ENCODE measurements around the gene APOC4.
"Not testable (repeated sequence)": the region's sequence is repeated elsewhere in the genome, so short reads cannot be mapped to it uniquely, and the experiment has no call there.

The APOC4 gene

DNA sequence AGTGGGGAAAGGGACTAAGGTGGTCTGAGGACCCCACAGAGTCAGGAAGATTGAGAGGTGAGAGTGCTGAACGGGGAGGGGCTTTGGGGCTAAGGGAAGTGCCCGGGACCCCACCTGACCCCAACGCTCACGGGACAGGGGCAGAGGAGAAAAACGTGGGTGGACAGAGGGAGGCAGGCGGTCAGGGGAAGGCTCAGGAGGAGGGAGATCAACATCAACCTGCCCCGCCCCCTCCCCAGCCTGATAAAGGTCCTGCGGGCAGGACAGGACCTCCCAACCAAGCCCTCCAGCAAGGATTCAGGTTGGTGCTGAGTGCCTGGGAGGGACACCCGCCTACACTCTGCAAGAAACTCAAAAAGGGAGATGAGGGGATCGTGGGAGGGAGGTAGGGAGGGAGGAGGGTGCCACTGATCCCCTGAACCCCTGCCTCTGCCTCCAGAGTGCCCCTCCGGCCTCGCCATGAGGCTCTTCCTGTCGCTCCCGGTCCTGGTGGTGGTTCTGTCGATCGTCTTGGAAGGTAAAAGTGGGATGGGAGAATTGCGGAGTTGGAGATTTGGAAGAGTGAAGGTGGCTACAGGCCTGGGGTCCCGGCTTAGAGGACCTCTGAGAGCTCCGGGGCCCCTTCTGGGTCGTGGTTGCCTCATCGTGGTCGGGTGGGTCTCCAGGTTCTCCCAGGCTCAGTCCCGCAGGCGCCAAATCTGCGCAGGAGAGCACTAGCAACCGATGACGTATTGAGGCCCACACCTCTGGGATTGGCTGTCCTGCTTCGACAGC lies 27.4 kb upstream of the APOC4 start, which contains the start of gene APOC1:
Gene APOC1 (plus strand): TSS at position 176 of the 774 bp plus-strand sequence. CDS start 284 bp downstream, at position 460.
- DNase-seq (ENCODE audit: low read depth in 2 of 2), result peak; percentile 44 to 55

DNA sequence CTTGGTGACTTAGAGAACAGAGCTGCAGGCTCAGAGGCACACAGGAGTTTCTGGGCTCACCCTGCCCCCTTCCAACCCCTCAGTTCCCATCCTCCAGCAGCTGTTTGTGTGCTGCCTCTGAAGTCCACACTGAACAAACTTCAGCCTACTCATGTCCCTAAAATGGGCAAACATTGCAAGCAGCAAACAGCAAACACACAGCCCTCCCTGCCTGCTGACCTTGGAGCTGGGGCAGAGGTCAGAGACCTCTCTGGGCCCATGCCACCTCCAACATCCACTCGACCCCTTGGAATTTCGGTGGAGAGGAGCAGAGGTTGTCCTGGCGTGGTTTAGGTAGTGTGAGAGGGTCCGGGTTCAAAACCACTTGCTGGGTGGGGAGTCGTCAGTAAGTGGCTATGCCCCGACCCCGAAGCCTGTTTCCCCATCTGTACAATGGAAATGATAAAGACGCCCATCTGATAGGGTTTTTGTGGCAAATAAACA lies 17.8 kb upstream of the APOC4 start:
- DNase-seq (ENCODE audit: low read depth in 2 of 2), result no peak

DNA sequence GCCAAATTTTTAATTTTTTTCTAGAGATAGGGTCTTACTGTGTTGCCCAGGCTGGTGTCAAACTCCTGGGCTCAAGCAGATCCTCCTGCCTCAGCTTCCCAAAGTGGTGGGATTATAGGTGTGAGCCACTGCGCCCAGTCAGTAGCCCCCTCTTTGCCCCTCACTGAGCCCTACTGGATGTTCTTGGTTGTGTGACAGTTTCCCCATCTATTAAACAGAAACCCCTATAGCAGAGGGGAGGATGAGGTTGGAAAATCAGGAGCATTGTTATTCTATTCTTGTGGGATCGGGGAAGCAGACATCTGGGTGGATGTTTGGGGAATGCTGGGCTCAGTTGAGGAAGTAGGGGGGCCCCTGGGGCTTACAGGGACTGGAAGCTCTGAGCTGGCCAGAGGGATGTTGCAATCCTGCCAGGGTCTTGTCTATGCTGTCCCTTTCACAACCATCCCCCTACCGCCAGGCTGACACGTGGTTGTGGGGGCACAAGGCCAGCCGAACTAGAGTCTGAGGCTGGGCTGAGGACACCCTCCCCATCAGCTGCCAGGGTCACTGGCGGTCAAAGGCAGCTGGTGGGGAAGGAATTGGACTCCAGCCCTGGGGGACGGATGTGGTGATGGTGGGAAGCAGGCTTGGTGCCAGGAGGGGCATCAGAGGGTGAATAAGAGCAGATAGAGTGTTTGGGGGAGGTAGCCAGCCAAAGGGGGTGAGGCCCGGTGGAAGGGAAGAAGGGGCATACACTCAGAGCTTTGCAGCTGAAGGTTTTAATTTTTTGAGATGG lies 16.7 kb upstream of the APOC4 start:
- no peak for DNase-seq (ENCODE audit: low read depth in 2 of 2)

DNA sequence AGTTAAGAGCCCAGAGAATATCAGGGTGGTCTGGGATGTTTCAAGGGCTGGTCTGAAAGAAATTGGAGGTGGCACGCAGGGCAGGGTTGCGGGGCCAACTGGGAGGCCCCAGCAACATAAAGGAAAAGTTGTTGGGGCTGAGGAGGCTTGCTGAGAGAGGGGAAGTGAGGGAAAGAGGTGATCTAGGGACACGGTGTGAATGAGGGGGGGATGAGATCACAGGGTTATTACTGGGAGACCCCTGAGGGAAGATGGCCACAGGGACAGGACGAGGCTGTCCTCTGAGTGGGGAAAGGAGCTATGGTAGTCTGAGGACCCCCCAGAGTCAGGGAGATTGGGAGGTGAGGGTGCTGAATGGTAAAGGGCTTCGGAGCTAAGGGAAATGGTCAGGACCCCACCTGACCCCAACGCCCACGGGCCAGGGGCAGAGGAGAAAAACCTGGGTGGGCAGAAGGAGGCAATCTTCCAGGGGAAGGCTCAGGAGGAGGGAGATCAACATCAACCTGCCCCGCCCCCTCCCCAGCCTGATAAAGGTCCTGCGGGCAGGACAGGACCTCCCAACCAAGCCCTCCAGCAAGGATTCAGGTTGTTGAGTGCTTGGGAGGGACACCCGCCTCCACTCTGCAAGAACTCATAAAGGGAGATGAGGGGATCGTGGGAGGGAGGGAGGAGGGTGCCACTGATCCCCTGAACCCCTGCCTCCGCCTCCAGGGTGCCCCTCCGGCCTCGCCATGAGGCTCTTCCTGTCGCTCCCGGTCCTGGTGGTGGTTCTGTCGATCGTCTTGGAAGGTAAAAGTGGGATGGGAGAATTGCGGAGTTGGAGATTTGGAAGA lies 15.6 kb upstream of the APOC4 start:
- DNase-seq (ENCODE audit: low read depth in 2 of 2), result not testable (repeated sequence)

DNA sequence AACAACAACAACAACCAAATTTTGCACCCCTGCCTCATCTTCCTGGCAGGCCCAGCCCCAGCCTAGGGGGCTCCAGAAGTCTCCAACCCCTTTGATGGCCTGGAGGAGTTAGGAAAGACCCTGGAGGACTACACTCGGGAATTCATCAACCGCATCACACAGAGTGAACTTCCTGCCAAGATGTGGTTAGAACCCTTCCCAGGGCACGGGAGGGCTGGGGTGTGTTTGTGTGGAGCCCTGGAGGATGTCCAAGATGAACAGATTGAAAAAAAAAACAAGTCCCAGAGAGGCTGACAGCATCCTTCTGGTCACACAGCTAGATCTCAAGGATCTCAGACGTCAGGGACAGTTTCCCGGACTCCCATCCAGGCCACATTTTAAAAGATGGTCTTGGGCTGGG lies 14.3 kb upstream of the APOC4 start:
- no peak for DNase-seq (ENCODE audit: low read depth in 2 of 2)

DNA sequence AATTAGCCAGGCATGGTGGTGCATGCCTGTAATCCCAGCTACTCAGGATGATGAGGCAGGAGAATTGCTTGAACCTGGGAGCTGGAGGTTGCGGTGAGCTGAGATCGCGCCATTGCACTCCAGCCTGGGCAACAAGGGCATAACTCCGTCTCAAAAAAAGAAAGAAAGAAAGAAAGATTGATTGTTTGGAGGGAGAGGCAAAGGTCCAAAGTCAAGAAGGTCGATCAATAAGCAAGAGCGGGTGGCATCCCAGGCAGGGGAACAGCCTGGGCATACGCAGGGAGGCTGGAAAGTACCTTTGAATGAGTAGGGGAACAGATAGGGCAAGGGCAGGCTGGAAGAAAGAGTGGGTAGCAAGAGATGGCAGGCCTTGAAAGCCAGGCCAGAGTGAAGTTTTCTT lies 11.9 kb upstream of the APOC4 start:
- no peak for DNase-seq (ENCODE audit: low read depth in 2 of 2)

DNA sequence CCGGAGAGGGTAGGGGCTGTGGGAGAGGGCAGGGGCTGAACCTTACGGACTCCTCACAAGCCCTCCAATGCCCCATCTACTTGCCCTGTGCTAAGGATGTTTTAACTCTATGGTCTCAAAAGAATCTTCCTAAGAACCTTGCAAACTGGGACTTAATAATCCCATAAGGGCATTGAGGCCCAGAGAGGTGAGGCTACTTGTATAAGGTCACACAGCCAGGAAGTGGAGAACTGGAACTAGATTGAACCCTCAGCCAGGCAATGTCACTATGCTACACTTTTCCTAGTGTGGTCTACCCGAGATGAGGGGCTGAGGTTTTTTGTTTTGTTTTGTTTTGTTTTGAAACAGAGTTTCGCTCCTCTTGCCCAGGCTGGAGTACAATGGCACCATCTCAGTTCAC lies 10.5 kb upstream of the APOC4 start:
- no peak for DNase-seq (ENCODE audit: low read depth in 2 of 2)

DNA sequence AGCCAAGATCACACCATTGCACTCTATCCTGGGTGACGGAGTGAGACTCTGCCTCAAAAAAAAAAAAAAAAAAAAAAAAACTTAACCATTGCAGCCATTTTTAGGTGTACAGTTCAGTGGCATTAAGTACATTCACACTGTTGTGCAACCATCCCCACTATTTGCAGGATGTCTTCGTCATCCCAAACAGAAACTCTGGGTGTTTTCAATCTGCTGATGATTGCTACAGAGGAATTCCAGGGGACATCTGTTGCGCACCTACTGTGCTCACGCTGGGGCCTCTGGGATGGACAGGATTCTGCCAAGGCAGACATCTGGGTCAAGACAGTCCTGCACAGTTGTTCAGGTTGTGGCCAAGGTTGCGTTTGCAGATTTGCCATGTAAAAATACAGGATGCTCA lies 2.4 kb upstream of the APOC4 start:
- no peak for DNase-seq (ENCODE audit: low read depth in 2 of 2)

DNA sequence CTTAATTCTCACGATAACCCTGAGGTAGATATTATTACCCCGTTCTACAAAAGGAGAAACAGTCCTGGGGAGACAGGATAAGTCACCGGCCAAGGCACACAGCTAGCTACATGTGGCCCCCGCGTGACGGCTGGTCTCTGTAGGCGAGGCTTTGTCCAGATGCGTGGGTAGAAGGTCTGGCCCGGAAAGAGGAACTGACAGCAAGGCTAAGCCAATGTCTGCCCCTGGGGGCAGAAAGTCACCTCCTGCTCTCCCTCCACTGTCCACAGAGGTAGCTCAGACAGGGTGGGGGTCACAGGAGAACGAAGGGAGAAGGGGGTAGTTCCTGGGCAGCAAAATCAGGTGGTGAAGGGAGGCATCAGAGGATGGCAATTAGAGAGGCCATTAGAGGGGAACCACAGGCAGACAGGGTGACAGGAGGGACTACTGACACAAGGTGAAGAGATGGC lies 1.8 kb downstream of the APOC4 start:
- DNase-seq (ENCODE audit: low read depth in 2 of 2), result no peak

DNA sequence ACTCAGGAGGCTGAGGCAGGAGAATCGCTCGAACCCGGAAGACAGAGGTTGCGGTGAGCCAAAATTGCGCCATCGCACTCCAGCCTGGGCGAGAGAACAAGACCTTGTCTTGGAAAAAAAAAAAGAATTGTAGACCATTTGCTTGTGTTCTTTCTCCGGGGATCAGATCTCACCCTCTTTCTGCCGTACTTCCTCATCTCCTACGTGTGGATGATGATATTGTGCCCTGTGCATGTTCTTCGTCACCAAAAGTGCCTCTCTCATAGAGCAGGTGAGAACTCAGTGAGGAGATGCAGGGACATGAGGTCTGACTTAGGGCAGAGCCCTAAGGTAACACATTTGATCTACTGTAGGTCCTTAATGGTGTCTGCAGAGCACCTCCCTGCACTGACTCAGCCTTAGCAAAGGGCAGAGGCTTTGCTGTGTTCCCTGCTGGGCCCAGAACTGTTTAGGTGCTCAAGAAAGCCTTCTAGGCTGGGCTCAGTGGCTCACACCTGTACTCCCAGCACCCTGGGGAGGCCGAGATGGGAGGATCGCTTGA lies 5.1 kb downstream of the APOC4 start:
- no peak for DNase-seq (ENCODE audit: low read depth in 2 of 2)

DNA sequence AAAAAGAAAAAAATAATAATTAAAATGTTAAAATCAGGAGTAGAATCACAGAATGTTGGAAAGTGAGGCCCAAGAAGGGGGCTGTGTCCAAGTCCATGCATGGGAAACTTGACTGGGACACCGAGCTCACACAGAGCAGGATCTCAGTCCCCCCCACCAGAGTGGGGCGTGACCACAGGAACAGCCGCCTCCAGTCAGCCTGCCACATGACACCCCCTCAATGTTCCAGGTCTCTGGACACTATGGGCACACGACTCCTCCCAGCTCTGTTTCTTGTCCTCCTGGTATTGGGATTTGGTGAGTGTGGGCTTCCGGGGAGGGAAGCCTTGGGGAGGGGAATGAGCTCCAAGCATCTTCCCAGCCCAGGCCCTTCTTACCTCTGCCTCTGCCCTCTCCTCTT lies 6.2 kb downstream of the APOC4 start:
- DNase-seq (ENCODE audit: low read depth in 2 of 2), result no peak

DNA sequence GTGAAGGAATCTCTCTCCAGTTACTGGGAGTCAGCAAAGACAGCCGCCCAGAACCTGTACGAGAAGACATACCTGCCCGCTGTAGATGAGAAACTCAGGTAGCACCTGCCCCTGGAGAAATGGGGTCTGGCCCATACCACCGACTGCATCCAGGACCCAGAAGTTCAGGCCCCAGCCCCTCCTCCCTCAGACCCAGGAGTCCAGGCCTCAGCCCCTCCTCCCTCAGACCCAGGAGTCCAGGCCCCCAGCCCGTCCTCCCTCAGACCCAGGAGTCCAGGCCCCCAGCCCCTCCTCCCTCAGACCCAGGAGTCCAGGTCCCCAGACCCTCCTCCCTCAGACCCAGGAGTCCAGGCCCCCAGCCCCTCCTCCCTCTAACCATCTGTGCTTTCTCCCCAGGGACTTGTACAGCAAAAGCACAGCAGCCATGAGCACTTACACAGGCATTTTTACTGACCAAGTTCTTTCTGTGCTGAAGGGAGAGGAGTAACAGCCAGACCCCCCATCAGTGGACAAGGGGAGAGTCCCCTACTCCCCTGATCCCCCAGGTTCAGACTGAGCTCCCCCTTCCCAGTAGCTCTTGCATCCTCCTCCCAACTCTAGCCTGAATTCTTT lies 6.8 kb downstream of the APOC4 start:
- no peak for DNase-seq (ENCODE audit: low read depth in 2 of 2)

DNA sequence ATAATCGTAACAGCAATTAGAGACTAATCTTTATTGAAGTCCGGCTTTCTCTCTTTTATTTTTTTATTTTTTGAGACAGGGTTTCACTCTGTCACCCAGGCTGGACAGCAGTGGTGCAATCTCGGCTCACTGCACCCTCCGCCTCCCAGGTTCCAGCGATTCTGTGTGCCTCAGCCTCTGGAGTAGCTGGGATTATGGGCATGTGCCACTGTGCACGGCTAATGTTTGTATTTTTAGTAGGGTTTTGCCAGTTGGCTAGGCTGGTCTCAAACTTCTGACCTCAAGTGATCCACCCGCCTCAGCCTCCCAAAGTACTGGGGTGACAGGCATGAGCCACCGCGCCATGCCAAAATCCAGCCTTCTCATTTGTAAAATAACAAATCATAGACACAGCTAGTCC lies 7.5 kb downstream of the APOC4 start:
- DNase-seq (ENCODE audit: low read depth in 2 of 2), result no peak

DNA sequence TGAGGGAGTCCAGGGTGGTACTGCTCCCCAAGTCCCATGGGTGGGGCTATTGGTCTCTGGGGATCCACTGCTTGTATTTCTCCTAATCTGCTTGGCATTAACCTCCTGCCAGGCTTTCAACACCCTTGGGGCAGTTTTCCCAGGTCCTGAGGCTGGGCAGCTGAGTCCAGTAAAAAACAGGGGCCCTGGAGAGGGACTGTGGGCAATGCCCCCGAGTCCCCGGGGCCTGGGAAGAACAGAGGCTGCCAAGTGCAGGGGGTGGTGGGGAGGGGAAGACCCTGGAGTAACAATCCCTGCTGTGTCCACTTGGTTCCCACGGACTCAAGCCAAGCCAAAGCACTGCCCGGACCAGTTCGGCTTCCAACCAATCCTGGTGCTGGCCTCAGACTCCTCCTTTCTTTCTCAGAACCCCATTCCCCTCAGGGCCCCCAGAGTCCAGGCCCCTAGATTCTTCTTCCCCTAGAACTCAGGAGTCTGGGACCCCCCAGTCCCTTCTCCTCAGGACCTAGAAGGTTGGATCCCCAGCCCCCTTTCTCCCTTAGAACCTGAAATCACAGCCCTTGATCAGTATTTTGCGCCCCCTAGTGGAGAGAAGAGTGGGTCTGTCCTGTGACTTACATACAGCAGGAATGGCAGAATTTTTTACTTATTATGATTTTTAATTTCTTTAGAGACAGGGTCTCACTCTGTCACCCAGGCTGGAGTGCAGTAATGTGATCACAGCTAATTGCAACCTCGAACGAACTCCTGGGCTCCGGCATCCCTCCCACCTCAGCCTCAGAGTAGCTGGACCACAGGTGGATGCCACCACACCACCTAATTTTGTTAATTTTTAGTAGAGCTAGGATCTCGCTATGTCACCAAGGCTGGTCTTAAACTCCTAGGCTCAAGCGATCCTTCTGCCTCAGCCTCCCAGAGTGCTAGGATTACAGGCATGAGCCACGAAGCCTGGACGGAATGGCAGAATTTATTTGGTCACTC lies 9.4 kb downstream of the APOC4 start:
- DNase-seq (ENCODE audit: low read depth in 2 of 2), result peak; percentile 16 to 25

DNA sequence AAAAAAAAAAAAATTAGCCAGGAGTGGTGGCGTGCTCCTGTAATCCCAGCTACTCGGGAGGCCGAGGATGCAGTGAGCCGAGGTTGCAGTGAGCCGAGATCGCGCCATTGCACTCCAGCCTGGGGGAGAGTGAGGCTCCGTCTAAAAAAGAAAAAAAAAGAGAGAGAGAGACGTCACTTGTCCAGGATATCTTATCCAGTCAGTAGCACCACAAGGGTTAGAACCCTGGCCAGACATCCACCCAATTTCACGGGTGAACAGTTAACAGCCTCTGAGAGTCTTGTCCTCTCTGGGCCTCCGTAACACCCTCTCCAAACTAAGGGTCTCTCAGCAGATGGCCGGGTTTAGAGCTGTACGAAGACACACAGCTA lies 12.2 kb downstream of the APOC4 start:
- no peak for DNase-seq (ENCODE audit: low read depth in 2 of 2)

DNA sequence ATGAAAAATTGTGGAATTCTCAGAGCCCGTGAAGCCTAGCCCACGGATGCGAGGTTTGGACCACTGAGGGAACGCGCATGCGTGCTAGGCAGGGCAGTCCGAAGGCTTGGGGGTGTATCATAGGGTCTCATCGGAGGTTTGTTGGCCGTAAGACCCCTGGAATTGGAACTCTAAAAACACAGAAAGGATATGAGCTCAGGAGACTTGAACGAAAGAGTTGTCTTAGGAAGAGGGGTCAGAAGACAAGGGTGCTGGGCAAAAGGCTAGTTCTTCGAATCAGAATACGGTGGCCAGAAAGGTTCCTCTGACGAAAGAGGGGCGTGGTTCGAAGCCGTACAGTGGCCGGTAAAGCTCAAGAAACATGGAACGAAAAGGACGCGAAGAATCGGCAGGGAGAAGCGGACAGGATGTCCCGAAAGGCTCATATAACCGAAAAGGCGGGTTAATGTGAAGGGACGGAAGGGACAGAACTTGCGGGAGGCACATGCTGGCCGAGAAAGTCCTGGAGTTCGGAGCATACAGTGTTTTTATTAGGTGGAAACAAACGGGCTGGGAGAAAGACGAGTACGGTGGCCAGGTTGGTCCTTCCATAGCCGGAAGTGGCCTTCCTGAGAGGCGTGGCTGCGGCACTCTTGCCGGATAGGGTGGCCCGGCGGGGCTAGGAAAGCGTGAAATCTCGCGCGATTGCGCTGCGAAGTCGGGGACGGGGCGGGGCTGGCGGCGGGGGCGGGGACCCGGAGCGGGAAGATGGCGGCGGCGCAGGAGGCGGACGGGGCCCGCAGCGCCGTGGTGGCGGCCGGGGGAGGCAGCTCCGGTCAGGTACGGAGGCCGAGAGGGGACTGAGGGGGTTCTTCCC lies 12.8 kb downstream of the APOC4 start, which contains the start of gene CLPTM1:
Gene CLPTM1 (plus strand): TSS at position 732 of the 856 bp plus-strand sequence. CDS start 16 bp downstream, at position 748.
- DNase-seq (ENCODE audit: low read depth in 2 of 2), result peak; percentile 94

DNA sequence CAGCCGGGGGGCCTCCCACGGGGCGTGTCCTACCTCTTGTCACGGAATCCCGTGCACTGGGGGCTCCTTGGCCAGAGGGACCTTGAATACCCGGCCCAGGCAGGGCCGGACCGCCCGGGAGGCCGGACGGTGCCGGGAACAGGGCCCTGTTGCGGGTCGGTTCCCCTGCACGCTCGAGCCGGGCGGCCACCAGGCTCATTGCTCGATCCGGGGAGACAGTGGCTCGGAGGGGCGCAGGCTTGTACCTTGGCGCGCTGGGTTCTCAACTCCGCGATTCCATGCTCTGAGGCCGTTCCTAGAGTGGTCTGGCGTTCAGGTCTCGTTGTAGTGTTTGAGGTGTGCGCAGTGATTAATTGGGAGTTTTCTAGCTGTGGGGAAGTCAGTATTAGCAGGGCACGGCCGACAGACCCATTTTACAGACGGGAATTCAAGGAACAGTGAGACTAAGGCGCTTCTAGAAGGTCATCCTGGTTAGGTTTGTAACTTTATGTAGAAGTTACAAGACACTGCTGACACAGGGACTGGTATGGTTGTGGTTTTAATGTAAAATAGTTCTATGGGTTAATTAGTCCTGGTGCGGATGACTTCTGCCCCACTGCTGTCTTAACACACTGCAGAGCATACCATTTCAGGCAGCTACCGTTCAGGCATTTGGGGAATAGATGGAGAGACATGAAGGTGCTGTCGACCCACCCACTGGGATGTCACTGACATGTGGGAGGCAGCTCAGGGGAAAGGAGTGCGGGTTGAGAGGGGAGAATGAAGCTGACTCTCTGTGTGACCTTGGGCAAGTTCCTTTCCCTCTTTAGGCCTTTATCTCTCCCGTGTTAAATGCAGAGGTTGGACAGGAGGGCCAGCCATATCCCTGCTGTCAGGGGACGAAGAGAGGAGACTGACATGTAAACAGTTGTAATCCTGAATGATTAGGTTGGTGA lies 13.7 kb downstream of the APOC4 start:
- DNase-seq (ENCODE audit: low read depth in 2 of 2), result no peak

DNA sequence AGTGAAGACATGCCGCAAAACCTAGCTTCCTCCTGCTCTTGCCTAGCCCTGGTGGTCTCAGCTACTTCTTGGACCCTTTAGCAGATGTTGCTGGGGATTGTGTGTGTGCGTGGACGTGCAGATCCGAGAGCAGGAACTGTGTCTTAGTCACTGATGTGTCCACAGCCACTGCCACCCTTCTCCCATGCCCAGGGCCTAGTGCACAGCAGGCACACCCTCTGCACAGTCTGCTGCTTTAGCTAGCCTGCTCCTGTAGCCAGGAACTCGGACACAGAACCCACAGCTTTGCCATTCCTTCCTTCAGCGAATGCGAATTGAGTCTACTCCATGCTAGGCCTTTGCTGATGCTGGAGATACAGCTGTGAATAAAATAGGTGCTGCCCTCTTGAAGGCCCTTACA lies 15.5 kb downstream of the APOC4 start:
- DNase-seq (ENCODE audit: low read depth in 2 of 2), result no peak

Measured in activated CD8-positive, alpha-beta memory T cell treated with anti-CD3 and anti-CD28 coated beads for 4 hours (primary cell).